Measurements from ENCODE around the gene DYNC2LI1. TPM values are rescaled to one million over a fixed set of nuclear protein-coding genes. Genes with fewer than 3 reads are reported as not detected.

DYNC2LI1 gene
- total RNA-seq, 1 experiment from 2014 or later, result 64.6 TPM

DNA sequence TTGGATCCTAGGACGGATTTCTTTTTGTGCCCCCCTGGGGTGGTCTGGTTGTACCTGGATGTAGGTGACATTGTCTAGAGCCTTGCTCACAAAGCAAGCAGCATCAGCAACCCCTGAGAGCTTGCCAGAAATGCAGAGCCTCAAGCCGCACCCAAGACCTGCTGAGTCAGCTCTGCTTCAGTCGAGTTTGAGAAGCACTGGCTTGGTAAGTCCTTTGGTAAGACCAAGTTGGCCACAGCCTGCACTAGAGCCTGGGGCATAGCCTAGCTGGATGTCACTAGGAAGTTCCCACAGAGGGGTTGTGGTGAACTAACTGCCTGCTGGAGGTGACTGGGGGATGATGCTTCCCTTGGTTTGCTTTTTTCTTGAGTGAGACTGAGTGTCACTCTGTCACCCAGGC lies 58.6 kb downstream of the DYNC2LI1 start:
- in situ Hi-C loops (cut with HindIII; ENCODE audit: low pct_unique_long_range_greater_than_20kb, low sequenced_read_pairs), result no loop called here
- no peak for DNase-seq (ENCODE audit: low read depth)

DNA sequence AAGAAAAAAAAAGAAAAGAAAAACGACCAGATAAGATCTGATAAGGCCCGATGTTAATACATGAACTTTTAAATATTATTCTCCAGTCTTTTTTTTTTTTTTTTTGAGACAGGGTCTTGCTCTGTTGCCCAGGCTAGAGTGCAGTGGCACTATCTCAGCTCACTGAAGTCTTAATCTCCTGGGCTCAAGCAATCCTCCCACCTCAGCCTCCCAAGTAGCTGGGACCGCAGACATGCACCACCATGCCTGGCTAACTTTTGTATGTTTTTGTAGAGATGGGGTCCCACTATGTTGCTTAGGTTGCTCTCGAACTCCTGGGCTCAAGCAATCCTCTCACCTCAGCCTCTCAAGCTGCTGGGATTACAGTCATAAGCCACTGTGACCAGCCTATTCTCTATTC lies 63.2 kb downstream of the DYNC2LI1 start:
- no peak for DNase-seq (ENCODE audit: low read depth)
- in situ Hi-C loops (cut with HindIII; ENCODE audit: low pct_unique_long_range_greater_than_20kb, low sequenced_read_pairs), result no loop called here

DNA sequence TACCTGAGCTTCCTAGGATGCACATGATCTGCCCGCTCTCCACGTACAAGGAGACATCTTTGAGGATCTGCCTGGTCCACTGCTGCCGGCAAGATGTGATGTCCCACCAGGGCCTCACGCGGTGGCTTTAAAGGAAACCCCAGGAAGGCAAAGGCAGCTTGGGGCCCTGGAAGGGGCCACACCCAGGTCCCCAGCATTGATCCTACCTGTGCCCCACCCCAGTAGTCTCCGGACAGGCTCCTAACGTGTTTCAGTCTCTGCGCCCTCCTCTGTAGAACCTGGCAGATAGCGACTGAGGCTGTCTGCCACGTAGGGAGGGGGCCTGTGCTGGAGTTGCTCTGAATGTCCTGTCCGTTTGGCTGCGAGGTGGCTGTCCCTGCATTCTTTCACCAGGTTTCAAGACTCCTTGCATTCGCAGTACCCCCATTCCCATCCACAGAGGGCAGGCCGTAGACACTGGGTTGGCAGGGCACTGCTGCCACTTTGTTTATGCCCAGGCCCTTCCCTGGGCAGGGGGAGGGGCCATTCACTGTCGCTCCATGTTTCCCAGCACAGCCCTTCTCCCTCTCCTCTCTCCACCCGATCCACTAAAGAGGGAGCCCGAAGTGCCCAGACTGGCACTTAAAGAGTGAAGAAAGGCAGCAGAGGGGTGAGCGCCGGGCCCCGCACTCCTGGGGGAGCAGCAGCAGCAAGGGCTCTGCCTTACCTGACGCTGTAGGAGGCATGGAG lies 64.2 kb downstream of the DYNC2LI1 start:
- no peak for DNase-seq (ENCODE audit: low read depth)
- in situ Hi-C loops (cut with HindIII; ENCODE audit: low pct_unique_long_range_greater_than_20kb, low sequenced_read_pairs), result no loop called here

DNA sequence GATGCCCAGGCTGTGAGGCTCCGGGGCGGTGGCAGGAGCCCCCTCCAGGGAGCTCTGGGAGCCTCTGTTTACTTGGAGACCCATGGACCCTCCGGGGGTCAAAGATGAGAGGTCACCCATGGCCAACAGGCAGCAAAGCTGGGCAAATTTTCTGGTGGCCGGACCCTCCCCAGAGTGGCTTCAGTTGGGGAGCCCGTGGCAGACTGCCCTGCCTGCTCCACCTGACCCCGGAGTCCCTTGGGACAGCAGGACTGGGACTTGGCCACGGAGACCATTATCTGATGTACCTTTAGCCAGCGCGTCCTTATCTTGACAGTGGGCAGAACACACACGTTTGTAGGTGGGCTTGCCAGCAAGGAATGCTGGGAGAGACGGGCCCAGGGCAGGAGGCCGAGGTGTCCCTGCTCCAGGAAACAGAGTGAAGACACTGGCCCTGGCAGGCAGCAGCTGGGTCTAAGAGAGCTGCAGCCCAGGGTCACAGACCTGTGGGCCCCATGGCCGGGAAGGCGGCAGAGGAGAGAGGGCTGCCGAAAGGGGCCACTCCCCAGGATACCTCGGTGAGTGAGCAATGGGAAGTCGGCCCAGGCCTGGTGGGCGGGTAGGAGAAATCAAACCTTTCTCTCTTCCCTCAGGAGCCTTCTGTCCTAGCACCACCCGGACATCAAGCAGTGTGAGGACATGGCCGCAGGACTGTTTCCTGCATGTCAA lies 64.9 kb downstream of the DYNC2LI1 start, which contains the start of the genes ABCG5 and ABCG8:
Gene ABCG5 (minus strand): TSS at position 280 of the 708 bp plus-strand sequence. CDS start 160 bp downstream, at position 120.
Gene ABCG8 (plus strand): TSS at position 412 of the 708 bp plus-strand sequence. CDS start 83 bp downstream, at position 495.
- in situ Hi-C loops (cut with HindIII; ENCODE audit: low pct_unique_long_range_greater_than_20kb, low sequenced_read_pairs), result no loop called here
- DNase-seq (ENCODE audit: low read depth), result no peak

DNA sequence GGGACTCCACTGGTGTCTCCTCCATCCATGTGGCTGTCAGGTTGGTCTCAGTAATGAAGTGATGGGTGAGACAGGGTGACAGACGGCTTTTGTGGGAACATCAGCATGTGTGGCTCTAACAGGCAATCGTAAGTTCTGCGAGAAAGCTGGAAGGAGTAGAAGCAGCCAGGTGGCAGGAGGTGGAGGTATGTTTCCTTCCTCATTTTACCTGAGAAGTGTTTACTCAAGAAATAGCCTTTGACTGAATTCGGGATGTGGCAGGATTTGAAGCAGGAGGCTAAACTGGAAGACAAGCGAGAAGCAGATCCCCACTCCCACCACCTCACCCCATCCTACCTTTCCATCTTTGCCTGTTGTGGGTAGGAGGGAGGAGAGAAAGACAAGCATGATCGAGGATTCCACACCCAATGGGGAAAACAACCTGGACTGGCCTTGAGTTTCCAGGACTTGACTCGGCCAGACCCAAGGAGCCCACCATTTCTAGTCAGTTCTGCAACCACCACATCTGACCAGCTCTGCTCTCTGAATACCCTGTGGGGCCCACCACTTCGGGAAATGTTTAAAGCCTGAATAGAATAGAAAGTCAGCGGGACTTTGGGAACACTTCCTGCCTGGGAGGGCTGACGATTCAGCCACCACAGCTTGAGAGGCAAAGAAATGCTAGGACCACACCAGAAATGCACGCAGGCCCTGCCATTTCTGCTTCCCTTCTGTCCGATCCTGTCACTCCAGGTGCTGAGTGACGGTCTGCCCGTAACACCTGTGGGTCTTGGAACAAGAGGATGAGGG lies 66.1 kb downstream of the DYNC2LI1 start:
- in situ Hi-C loops (cut with HindIII; ENCODE audit: low pct_unique_long_range_greater_than_20kb, low sequenced_read_pairs), result no loop called here
- DNase-seq (ENCODE audit: low read depth), result no peak

DNA sequence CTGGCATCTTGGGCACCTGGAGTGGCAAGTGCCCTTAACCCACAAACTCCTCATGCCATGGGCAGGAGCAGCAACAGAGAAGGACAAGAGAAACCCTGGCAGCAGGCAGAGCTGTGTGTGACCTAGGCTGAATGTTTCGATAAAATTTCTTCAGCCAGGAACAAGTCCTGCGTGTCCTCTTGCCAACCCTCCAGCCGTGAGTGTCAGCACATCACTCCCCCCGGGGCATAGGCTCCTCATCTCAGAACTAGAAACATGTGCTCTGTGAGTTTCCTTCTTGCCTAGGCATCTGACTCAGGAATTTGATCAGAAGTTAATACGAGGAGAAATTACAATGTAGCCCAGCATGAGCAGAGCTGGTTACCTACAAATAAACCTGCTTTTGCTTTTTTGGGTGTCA lies 67.1 kb downstream of the DYNC2LI1 start:
- DNase-seq (ENCODE audit: low read depth), result no peak
- in situ Hi-C loops (cut with HindIII; ENCODE audit: low pct_unique_long_range_greater_than_20kb, low sequenced_read_pairs), result no loop called here

DNA sequence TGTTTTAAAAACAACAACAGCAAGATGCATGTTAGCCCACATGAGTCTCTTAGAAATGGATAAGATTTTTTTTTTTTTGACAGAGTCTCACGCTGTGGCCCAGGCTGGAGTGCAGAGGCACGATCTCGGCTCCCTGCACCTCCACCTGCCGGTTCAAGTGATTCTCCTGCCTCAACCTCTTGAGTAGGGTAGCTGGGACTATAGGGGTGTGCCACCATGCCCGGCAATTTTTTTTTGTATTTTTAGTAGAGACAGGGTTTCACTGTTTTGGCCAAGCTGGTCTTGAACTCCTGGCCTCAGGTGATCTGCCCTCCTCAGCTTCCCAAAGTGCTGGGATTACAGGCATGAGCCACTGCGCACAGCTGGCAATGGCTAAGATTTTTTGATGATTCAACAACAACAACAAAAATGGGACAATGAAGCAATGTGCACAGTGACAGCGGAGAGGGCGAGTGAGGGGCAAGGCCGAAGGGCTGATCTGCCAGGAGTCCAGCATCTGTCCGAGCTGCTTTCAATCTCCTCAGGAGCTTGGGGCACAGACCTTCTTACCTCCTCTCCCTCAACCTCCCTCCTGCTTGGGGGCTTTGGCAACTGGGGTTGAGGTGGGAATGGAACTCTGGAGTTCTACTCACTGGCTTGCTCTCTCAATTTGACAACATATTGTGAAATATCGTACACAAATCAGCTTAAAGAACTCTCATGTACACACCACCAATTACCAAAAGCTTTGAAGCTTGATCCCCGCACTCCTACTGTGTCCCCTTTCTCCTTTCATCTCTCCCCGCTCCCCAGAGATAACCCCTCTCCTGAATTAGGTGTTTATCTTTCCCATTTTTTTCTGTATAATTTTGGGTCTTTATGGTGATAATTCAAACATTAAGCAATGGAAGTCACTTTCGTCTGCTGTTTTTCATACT lies 68.4 kb downstream of the DYNC2LI1 start:
- no peak for DNase-seq (ENCODE audit: low read depth)
- in situ Hi-C loops (cut with HindIII; ENCODE audit: low pct_unique_long_range_greater_than_20kb, low sequenced_read_pairs), result no loop called here

DNA sequence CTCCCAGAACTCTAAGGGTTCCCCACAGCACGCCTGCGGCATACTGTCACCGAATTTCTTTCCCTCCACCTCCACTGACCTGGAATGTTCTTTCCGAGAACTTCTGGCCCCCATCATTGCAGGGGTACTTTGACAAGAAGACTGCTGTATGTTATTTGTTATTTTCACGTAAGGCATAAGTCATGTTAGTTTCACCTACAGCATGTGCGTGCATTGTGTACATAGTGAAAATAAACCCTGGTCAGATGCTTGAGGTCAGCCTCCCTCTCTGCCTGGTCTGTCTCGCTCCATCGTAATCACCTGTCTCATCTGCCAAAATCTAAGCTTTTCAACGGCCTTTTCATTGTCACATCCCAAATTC lies 69.0 kb downstream of the DYNC2LI1 start:
- in situ Hi-C loops (cut with HindIII; ENCODE audit: low pct_unique_long_range_greater_than_20kb, low sequenced_read_pairs), result no loop called here
- no peak for DNase-seq (ENCODE audit: low read depth)

DNA sequence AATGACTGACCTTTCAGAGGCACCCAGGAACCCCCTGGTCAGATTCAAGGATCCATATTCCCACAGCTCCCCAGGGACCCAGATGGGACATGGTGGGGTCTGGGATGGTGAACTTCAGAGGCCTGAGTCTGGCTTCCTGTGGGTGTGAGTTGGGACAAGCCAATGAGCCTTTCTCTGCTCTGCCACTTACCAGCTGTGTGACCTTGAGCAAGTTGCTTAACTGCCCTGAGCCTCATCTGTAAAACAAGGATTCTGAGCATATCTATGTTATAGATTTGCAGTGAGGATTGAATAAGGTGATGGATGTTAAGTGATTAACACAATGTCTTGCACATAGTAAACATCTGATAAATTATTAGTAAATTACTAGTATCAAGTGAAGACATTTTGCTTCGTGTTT lies 71.3 kb downstream of the DYNC2LI1 start:
- in situ Hi-C loops (cut with HindIII; ENCODE audit: low pct_unique_long_range_greater_than_20kb, low sequenced_read_pairs), result no loop called here

DNA sequence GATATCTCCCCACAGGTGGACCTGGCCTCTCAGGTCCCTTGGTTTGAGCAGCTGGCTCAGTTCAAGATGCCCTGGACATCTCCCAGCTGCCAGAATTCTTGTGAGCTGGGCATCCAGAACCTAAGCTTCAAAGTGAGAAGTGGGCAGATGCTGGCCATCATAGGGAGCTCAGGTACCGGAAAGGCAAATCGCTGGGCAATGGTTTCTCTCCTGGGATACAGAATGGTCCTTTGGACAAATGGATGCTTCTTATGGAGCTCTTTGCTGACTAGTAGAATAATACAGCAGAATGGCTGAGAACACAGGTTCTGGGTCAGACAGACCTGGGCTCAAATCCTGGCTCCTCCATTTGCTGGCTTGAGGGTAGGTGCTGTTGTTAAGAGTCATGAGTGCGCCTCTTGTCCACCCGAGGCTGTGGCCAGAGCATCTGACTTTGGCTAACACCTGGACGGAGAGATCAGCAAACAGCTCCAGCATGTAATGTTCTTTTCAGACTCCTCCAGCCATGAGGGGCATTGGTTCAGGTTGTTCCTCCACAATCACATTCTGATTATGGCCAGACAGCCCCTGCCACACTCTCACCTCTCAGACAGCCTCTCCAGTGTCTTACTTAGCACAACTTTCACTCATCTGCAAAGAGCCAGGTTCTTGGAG lies 72.4 kb downstream of the DYNC2LI1 start:
- DNase-seq (ENCODE audit: low read depth), result no peak
- in situ Hi-C loops (cut with HindIII; ENCODE audit: low pct_unique_long_range_greater_than_20kb, low sequenced_read_pairs), result no loop called here

More for the DNA sequence above, 71.3 kb downstream of the DYNC2LI1 start:
- no peak for DNase-seq (ENCODE audit: low read depth)

DNA sequence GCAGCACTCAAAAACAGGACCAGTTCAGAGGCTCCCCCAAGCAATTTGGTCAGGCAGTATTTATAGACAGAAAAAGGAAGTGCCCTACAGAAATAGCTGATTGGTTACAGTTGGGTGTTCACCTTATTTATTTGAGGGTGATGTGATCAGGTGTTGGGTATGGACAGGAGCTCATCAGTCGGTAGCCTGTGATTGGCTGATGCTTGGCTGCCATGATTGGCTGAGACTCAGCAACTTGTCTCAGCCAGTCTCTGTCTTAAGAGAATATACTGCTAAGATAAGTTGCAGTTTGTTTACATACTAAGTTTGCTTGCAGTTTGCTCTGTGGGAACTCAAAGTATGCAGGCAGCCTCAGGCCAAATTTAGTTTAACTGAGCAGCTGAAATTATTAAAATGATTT lies 74.4 kb downstream of the DYNC2LI1 start:
- peak; percentile 11 for DNase-seq (ENCODE audit: low read depth)
- in situ Hi-C loops (cut with HindIII; ENCODE audit: low pct_unique_long_range_greater_than_20kb, low sequenced_read_pairs), result no loop called here

DNA sequence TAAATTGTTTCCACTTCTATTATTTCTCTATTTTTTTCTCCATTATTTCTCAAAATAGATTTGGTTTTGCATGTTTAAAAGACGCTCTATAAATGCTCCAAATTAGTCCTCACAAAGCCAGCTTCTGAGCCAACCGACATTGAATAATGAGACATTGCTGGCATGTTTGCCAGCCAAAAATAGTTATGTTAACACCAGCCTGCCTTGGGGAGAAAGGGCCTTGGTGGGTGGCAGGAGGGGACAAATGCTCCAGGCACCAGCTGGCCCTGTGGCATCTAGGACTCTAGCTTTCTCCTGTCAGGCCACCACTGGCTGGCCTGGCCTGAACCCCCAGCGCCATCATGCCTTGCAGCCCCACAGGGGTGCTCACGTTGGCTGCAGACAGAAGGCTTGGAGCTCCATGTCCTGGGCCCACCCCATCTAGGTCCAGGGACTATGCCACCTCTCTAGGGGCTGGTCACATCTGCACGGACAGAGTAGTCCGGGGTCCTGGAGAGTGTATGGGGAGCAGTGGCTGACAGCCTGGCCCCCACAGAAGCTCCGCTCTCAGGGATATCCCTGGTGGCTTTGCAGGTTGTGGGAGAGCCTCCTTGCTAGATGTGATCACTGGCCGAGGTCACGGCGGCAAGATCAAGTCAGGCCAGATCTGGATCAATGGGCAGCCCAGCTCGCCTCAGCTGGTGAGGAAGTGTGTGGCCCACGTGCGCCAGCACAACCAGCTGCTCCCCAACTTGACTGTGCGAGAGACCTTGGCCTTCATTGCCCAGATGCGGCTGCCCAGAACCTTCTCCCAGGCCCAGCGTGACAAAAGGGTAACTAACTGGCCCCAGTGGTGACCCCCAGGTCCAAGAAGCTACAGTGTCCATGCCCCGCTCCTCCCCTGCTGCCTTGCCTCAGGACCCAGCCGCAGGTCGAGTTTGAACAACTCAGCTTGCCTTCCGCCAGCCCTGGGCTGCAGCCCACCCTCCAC lies 77.5 kb downstream of the DYNC2LI1 start:
- no peak for DNase-seq (ENCODE audit: low read depth)
- in situ Hi-C loops (cut with HindIII; ENCODE audit: low pct_unique_long_range_greater_than_20kb, low sequenced_read_pairs), result no loop called here

DNA sequence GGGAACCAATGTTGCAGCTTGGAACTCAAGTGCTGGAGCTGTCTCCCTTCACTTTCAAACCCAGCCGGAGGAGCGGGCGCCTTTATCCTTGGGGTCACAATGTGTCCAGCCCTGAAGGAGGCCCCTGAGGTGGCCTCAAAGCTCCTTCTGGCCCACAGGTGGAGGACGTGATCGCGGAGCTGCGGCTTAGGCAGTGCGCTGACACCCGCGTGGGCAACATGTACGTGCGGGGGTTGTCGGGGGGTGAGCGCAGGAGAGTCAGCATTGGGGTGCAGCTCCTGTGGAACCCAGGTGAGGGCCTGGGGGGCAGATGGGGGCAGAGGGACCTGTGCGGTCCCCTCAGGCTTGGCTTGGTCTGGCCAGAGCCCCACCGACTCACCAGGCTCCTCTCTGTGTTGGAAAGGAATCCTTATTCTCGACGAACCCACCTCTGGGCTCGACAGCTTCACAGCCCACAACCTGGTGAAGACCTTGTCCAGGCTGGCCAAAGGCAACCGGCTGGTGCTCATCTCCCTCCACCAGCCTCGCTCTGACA lies 78.4 kb downstream of the DYNC2LI1 start:
- DNase-seq (ENCODE audit: low read depth), result no peak
- in situ Hi-C loops (cut with HindIII; ENCODE audit: low pct_unique_long_range_greater_than_20kb, low sequenced_read_pairs), result no loop called here

DNA sequence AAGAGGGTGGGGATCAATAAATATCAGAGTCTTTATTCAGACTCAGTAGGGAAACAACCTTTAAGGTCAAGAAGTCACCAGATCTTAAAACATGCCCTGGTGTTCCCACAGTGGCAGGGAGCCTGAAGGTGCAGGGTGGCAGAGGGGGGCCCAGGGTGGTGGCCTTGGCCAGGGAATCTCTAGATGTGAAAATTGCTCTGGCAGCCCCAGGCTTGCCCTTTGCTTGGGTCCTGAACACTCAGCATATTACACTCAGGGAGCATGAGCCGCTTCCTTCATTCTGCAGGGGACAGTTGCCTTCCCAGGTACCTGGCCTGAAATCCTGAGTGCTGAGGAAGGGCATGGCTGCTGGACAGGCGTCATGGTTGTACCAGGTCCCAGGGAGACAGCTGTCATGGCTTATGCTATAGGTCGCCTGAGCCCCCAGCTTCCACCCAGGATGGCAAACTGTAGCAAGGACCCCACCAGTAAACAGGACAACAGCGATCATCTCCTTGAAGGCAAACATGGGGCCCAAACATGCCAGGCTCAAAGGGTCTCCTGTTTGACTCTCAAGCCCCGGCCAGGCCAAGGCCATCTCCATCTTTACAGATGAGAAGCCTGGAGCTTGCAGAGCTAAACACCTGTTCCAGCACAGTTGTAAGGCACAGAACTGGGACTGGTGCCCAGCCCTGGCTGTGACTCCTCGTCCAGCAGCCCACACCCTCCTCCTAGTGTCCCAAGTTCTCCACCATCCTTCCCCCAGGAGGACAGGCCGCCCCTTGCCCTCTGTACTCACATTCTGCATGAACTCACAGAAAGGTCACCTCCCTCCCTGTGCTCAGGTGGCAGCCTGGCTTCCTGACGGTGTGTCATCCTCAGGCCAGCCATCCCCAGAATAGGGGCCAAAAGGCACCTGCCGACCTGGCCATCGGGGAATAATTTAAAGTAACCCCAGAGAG lies 79.6 kb downstream of the DYNC2LI1 start:
- DNase-seq (ENCODE audit: low read depth), result no peak
- in situ Hi-C loops (cut with HindIII; ENCODE audit: low pct_unique_long_range_greater_than_20kb, low sequenced_read_pairs), result no loop called here

DNA sequence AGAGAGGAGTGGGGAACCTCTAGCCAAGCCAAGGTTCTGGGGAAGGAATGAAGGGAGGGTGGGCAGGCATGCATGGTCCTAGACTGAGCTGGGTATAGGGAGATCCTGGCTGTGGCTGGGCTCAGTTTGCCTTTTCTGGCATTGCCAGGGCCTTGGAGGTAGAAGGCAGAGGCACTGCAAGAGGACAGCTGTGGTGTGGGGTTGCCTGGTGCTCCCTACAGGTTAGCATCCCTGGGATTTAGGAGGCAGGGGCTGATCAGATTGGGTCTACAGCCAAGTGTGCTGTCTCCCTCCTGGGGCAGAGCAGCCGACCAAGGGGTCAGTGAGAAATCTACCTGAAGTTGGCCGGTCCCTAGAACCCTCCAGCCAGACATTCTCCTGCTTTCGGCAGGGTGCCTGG lies 80.8 kb downstream of the DYNC2LI1 start:
- in situ Hi-C loops (cut with HindIII; ENCODE audit: low pct_unique_long_range_greater_than_20kb, low sequenced_read_pairs), result no loop called here
- no peak for DNase-seq (ENCODE audit: low read depth)
